LHCN-M2 (cell line): ENCODE measurements around the gene ADCY1. TPM values are rescaled to one million over a fixed set of nuclear protein-coding genes. Genes with fewer than 3 reads are reported as not detected.

Experiments
- DNase-seq: peaks from one replicate; pipeline ENCODE4 v3.0.0-alpha.2; 2012; ENCODE audit warnings: low read depth
- total RNA-seq: library from RNA; depleted of rRNA; stranded (reverse); fragments of >200 nt; gene quantifications from 2 replicates; pipeline ENCODE4 v1.2.3, GENCODE V29; 2014

Gene ADCY1
- total RNA-seq, 1 experiment from 2014 or later = 0.52 TPM

DNA sequence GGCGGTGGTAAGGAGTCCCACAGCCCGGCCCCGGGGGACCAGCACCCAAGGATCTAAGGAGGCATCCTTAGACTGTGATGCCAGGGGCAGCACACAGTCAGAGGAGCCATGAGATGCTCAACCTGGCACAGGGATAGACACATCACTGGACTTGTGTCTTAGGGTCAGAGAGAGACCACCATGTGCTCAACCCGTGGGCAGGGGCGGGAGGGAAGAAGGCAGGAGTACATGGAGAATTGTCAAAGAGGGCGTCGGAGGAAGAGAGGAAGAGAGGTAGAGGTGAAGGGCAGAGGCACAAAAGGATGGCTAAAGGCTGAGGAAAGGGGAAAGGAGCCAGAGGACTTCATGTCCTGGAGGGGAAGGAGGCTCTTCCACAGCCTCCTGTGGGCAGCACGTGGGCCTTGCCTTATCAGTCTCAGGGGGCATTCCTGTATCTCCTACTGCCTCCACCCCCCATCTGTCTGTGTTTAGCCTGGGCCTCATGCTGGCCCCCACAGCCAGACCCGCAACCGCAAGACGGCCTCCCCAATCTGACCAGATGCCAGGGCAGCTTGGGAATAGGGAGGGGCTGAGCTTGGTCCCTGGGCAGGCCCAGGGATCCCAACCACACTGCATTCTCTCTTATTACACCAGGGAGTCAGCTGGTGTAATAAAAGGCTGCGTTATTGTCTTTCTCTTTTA lies 2.2 kb downstream of the ADCY1 start:
- no peak for DNase-seq

DNA sequence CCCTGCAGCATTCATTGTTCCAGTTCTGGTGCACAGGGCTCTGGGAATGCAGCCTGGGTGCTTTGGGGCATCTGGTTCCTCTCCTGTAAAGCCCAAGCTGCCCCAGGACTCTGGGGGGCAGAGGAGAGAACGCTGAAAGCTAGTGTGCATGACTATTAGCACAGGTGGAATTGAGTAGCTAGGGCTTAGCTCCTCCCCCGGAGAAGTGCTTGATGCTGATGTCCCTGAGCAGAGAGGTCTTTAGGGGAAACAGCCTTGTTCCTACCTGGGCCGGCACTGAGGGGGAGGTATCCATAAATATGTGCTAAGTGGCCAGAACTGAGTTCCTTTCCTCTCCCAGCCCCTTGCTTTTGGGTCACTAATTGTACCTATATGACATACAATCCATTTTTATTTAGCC lies 3.9 kb downstream of the ADCY1 start:
- DNase-seq = no peak

DNA sequence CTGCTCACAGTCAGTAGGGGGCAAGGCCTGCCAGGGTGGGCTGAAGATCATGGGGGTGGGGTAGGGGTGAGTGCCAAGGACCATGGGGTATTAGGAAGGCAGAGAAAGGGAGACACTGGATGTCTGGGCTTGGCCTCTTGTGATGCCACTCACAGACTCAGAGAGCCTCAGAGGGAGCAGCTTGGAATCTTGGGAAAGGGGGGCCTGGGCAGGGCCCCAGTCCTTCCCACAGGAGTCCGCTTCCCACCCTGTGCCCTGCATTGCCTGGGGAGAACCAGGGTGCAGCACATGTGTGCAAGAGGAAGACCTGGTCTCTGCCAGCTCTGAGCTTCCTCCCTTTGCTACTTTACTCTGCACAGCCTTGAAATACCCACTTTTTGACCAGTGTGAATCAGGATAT lies 4.3 kb downstream of the ADCY1 start:
- no peak for DNase-seq

DNA sequence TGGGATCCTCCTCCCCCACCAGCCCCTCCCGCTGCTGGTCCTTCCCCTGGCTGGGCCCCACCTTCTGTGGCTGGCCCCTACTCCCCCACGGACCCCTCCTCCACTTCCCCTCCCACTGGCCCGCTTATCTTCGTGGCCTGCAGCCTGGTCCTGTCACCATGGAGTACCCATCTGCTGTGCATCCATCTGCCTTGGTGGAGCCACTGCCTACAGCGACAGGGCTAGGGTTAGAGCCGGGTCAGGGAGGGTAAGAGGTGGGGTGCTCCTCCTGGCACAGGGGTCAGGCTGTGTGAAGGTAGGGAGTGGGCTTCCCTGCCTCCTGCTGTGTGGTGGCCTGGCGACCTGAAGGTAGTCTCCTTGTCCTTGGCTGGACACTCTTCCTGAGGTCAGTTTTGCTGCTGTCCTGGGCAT lies 5.2 kb downstream of the ADCY1 start:
- DNase-seq = no peak

DNA sequence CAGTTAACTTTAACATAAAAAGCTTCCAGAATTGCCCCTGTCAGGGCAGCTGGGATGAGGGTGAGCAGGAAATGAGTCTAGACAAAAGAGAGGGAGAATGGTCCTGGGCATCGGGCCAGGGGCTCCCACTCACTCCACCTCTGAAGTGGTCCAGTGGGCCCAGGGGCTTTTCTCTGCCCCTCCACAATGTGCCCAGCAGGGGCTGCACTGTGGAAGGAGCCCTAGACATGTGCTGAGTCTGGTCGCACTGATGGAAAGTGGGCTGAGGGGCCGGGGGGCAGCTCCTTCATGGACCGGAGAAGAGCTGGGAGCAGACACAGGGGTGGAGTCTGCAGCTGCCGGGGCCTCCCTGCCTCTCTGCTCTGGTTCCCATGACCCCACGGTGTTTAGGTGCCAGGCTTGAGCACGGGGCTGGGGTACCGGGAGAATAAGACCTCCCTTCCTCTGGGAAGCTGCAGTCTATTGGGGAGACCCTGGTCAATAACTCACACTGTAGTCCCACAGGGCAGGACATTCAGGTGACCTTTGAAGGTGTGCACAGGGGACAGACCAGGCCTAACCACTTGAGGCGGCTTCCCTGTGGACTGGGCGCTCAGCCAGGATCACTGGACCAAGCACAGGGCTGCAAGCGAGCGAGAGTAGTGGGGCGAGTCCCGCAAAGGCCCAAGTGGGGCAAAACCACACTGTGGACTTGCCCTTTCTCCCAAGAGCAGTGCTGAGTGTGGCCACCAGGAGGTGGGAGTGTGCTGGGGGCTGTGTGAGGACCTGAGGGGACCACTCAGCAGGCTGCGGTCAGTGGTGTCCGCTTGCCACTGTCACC lies 6.1 kb downstream of the ADCY1 start:
- DNase-seq = no peak

DNA sequence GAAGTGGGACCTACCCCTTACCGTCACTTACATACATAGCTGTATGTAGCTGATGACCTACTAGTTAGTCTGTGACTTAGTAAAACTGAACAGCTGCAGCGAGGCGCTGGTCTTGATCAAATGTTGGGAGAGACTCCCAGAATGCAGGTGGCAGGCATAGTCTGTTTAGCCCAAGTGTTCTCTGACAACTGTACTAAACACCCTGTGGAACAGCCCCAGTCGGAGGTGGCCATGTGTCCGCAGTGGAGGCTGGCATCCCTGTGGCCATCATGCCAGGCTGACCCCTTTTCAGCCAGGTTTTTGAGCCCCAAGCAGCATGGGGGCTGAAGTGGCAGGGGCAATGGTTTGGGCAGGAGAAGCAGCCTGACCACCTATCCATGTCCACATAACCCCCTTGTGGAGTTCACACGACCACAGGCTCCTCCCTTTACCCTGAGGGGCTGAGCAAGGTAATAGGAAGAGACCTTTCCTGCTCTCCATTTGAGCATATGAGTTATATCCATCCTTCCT lies 7.2 kb downstream of the ADCY1 start:
- no peak for DNase-seq

DNA sequence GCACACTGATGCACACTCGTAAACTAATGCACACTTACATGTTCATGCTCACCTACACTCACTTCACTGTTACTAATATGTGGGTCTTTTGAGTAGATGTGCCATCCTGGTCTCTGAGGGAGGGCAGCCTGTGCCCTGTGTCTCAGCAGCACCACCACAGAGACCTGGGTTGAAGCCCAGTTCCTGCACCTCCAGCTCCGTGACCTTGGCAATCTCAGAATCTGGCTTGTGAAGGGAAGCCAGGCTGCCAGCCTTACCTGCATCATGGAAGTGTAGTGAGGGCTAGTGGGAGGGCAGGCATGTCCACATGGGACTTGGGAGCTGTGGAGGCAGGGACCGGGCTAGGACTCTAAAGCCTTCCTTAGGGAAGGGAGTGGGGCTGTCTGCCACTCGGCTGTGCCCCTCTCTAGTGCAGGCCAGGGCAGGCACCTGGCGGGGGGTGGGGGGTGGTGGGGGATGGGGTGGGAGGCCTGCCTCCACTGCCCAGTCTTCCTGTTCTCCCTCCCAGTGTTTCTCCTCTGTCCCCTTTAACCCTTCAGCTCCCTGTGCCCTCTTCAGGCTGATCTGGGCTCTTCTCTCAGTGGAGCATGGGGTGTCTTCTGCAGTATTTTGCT lies 8.1 kb downstream of the ADCY1 start:
- no peak for DNase-seq

DNA sequence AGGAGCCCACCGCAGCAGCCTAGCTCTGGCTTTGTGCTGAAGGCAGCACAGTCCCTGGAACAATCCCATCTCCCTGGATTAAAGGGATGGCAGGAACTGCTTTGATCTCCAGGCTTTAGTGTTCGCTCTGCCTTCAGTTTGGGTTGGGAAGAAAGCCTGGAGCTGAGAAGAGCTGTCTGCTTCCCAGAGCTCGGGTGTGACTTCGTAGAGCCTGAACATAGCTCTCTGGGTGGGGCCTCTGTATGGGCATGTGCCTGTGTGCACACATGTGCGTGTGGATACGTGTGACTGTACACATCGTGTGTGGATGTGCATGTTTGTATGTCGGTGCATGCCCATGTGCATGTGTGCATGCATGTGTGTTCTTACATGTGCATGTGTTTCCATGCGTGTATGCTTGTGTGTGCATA lies 8.7 kb downstream of the ADCY1 start:
- DNase-seq = no peak

DNA sequence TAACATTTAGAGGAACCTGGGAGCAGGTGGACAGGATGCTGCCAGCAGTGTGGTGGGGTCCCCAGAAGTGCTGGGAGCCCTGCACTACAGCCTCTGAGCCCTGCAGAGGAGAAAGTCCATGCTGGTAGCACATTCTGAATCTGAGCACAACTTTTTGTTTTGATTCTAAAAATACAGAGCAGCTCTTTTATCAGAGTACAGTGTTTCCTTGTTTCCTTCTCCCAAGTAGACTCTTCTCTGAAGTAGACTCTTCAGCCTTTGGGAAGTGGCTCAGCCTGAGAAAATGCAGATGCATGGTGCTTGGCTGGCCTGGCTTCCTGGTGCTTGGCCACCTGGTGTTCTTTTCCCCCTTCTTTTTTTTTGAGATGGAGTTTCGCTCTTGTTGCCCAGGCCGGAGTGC lies 9.1 kb downstream of the ADCY1 start:
- no peak for DNase-seq

DNA sequence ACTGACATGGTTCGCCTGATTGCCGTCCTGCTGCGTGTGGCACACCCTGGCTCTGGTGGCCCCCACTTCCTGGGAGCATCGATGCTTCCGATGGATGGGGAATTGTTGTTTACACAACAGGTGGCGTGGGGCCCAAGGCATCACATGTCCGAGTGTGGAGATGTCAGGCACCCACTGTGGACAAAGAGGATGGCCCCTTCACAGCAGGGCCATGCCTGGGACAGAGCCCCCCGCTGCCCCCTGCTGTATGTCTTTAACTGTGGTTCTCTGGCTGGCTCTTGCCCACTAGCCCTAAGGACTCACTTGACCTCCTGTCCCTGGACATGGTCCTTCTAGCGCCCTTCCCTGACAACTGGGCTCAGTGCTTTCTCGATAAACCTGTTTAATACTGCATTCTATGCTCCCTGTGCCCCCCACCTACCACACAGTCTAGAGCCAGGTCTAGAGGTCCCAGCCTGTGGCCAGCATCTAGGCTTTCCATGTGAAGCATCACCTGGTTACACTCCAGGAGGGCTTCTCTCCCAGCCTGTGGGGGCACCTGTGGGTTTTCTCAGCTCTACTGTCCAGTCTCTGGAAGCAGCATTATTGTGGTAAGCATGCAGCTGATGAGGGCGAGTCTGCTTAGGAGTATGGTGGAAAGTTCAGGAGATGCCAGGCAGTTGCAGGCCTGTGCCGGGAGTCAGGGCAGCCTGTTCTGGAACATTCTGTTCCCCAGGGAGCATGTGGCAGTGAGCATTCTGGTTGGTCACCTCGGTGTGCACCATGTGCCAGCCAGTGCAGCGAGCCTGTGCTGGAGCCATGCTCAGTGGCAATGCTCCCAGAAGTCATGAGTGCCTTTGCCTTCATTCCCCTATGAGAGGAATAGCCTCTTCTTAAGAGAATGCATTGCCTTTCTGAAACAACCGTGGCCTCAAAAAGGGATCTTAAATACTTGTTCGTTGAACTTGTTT lies 10.4 kb downstream of the ADCY1 start:
- no peak for DNase-seq

DNA sequence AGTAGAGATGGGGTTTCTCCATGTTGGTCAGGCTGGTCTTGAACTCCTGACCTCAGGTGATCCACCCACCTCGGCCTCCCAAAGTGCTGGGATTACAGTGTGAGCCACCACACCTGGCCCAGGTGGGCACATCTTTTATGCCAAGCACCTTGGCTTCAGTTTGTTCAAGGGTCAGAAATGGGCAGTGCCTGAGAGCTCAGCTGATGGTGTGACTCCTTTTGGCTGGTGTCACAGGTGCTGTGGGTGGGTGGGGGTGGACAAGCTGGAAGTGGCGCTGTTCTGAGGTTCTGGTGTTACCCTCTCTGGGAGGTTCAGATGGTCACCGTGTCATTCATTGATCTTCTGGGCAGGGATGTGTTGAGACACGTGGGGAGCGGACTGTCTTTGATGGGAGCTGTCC lies 11.5 kb downstream of the ADCY1 start:
- DNase-seq = no peak

DNA sequence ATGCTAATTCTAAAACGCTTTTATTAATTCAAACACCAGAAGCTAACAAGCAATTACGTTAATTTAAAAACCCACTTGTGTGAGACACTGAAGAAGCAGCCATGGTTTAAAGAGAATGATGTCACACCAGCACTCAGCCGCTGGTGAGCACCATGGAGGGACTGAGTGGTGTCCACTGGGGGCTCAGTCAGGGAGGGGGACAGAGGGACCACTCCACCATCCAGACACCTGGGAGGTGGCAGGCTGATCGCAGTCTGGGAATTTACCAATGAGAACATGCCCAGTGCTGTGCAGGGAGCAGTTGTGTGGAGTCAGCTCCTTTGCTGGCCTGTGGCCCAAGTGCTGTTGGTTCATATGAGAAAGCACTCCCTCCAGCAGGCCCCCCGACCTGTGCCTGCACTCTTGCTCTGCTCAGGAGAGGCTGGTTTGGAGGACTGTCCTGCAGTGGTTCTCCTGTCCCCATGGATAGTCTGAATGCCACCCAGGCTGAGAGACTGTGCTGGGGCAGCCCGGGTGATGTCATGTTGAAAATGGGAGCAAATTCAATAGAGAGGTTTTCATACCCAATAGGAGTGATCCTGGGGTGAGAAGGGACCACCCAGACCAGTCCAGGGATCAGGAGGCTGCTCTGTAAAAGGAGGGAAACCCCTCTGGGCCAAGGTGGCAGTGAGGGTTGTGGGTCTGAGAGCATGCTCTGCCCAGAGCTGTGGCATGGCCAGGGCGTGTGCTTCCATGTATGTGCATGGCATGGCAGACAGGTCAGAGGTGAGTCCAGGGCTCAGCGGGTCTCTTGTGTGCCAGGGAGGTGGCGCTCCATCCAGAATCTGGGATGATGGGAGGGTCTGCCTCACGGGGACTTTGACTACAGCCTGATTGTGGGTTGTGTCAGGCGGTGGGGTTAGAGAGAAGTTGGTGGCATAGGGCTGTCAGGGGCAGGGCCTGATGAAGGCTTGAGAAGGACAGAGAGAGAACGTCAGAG lies 12.7 kb downstream of the ADCY1 start:
- DNase-seq = no peak

DNA sequence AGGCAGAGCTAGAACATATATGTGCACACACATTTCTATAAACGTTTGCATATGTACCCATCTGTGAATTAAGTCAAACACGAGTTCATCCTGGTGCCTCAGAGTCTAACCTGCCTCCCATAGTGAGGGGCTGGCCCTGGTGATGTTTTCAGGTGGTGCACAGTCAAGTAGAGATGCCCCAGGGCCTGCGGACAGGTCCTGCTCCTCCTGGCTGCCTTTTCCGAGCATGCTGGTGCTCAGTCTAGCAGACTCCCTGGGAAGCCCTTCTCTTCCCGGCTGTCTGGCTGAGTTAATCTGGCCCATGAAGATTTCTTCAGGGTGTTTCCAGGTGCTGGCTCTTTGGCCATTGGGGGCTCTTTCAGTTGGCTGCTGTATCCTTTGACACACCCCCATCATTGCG lies 14.3 kb downstream of the ADCY1 start:
- no peak for DNase-seq

DNA sequence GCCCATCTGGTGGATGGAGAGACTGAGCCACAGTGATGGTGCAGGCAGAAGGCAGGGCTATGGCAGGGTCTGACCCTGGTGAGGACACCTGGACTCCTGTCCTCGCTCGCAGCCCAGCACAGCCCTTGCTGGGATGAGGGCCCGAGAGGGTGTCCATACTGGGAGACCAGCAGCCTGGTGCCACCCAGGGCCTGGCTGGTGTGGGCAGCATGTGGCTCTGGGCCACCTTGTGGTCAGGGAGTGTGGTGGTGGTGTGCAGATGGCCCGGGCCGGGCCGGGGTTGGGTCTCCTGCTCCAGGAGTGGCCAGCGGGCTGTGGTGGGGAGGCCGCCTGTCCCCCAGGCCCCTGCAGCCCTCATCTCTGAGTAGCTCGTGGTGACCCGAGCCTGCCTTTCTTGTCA lies 14.9 kb downstream of the ADCY1 start:
- no peak for DNase-seq

DNA sequence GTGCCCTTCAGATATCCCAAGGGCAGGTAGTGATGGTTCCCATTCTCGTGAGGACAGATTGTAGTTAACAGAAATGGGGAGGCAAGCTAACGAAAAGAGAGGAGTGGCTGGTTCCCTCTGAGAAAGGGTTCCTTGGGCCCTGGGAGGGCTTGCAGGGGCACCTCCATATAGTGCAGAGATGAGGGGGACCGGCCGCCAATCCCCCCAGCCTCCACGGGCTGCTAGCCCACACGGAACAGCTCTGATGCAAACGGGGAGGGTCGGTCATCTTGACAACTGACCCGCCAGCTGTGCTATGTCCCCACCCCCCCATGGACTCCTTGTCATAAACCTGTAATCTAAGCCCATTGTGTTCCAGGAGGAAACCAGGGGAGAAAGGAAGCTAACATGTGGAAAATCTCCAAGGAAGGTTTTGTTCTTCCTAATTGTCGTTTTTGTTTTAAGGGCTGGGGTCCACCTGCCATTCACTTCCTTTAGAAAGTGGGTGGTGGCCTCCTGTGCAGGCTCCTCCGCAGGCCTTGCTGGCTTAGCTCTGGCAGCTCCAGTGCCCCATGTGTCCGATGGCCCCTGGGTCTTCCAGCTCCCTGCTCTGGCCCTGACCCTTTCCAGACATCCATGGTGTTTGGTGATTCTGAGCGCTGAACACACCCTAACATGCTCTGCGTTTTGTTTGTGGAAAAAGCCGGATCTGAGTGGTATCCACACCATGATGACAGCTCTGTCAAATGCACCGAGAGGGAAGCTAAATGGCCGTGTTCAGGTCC lies 15.9 kb downstream of the ADCY1 start:
- no peak for DNase-seq

DNA sequence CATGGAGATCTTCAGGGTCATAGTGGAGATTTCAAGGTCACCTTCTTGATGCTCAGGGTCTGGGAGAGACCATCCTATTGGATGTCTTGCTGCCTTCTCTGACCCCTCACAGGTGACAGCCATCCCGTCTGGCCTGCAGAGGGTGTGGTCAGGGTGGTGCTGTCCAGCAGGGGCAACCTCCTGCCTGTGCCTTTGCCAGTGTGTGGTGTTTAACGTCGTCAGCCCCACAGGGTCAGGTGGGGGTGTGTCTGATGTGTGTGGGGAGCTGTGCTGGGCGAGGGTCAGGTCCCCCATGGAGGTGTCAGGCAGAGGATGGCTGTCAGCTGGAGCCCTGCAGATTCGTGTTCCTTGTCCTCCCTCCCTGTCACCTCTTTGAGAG lies 16.5 kb downstream of the ADCY1 start:
- no peak for DNase-seq

DNA sequence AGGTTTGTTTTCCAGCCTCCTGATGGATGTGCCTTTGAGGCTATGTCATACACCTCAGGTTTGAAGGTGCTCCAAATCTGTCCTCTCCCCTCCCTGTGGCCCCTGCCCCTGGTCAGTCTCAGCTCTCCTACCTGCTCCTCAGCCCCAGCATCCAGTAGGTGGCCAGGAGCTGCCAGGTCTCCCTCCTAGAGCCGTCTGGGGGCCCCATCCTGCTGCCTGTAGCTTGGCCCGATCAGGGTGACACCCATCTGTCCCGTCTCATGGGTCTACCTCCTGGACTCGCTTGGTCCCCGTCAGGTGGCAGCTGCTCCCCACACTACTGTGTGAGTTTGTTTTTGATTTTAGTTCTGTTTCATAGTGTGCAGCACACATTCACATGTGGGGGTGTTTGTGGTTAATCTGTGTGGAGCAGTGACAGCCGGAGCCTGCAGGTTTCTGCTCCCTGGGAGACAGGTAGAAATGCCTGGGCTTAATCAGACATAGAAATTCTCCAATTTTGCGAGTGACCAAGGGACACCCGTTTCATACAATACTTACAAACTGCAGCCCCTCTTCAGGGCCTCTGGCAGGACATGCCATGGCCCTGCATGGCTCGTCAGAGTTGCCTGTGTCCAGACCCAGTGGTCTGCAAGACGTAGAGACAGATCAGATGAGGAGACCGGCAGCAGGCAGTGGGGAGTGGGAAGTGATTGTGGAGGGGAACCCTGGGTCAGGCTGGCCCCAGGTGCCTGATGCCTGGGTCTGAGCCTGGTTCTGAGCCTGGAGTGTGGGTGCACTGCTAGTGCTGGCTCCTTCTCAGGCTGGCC lies 17.1 kb downstream of the ADCY1 start:
- DNase-seq = no peak

DNA sequence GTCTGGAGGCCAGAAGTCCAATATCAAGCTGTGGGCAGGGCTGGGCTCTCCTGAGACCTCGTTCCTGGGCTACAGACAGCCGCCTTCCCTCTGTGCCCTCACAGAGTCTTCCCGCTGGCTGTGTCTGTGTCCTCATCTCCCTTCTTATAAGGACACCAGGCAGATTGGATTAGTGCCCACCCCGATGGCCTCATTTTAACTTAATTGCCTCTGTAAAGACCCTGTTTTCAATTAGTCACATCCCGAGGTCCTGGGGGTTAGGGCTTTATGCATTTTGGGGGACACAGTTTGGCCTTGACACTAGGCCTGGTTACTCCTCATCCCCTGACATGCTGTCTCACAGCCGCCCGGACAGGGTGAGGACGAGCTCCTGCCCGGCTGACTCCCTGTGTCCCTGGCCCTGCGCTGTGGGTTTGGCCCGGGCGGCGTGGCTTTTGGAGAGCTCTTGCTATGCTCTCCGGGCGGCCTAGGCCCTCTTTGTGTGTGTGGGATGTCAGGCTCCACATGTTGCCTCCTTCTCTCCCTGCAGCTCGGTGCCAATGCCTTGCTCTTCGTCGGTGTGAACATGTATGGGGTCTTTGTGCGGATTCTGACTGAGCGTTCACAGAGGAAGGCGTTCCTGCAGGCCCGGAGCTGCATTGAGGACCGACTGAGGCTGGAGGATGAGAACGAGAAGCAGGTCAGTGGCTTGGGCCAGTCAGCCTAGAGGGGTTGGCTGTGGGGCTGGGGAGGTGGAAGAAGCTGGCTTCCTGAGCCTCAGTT lies 18.2 kb downstream of the ADCY1 start:
- DNase-seq = no peak
